SK-N-MC (cell line): Measurements from ENCODE around the gene GIN1.

Source experiments
- EZH2 ChIP-seq: fragments of 200-600 bp; sonication (generic); IDR thresholded peaks from one replicate; pipeline ENCODE4 v1.6.1; 2017; ENCODE audit warnings: antibody characterized with exemption
- POLR2AphosphoS5 ChIP-seq: IDR thresholded peaks from 2 replicates; pipeline ENCODE4 v1.6.1; 2012; ENCODE audit warnings: mild to moderate bottlenecking, low read depth, low read length, borderline replicate concordance

DNA sequence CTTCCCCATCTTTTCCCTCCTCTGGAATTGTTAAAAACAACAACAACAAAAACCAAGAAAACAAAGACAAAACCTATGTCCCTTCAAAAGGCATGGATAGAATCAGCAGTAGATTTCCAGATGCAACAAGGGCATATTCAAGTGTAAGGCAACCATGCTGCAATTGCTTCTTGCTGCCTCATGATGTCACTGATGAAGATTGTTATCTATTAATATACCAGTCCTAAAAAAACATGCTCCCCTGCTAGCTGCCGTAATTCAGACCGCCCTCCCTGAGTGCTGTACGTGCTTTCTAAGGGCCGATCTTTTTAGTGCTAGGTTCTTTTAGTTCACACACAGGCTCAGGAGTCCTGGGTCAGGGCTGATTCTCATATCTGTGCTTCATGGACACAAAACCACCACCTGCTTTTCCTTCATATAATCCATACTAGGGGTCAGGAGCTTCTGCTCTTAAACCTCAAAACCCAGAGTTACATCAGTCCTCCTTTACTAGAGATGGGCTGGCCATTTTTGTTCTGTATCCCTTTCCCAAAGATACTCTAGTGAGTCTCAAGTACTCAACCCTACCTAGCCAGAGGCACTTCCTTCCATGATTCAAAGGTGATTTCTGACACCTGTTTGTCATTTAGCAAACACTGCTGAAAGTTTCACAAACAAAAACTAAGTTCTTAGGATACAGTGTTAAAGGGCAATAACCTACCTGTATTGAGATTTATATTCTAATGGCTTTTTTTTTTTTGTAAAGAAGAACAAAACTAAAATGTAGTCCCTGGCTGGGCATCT is 82.1 kb downstream of the GIN1 start:
- TF ChIP-seq EZH2: no peak
- TF ChIP-seq POLR2AphosphoS5: no peak
